Astrocyte (in vitro differentiated cells and primary cell): ENCODE results near the gene LRMDA. TPM values are rescaled to one million over a fixed set of nuclear protein-coding genes. Genes with fewer than 3 reads are reported as not detected.

Experiments used
- DNase-seq: peaks from one replicate; pipeline ENCODE4 v3.0.0-alpha.2; 2010; ENCODE audit warnings: low read depth
- FAIRE-seq: peaks from 2 replicates; lab custom pipeline; 2011; peaks lifted over from hg19 to GRCh38; lab: Jason Lieb, UNC
- H2AFZ ChIP-seq: 2 replicates; pipeline ENCODE4 v1.6.0; 2012; ENCODE audit warnings: low read depth, low read length, inconsistent platforms
- H3K27ac ChIP-seq: 2 replicates; pipeline ENCODE4 v1.5.1; 2011; ENCODE audit warnings: low read depth, low read length, inconsistent platforms
- H3K27me3 ChIP-seq: 2 replicates; pipeline ENCODE4 v1.6.0; 2011; ENCODE audit warnings: low read length, inconsistent platforms; ENCODE audit not compliant: insufficient read depth
- H3K36me3 ChIP-seq: 2 replicates; pipeline ENCODE4 v1.5.1; 2011; ENCODE audit warnings: low read length, inconsistent platforms; ENCODE audit not compliant: insufficient read depth
- H3K4me1 ChIP-seq: 2 replicates; pipeline ENCODE4 v1.5.1; 2011; ENCODE audit warnings: low read length, inconsistent platforms; ENCODE audit not compliant: insufficient read depth
- H3K4me2 ChIP-seq: 2 replicates; pipeline ENCODE4 v1.6.0; 2012; ENCODE audit warnings: low read length, inconsistent platforms
- H3K4me3 ChIP-seq: 2 replicates; pipeline ENCODE4 v1.5.1; 2011; ENCODE audit warnings: low read depth, mild to moderate bottlenecking, low read length, inconsistent platforms; ENCODE audit not compliant: insufficient read depth
- H3K79me2 ChIP-seq: 2 replicates; pipeline ENCODE4 v1.6.0; 2012; ENCODE audit warnings: mild to moderate bottlenecking, low read length, inconsistent platforms; ENCODE audit not compliant: insufficient read depth
- H3K9ac ChIP-seq: 2 replicates; pipeline ENCODE4 v1.6.0; 2012; ENCODE audit warnings: mild to moderate bottlenecking, low read length, inconsistent platforms
- H3K9me3 ChIP-seq: 2 replicates; pipeline ENCODE4 v1.5.1; 2012; ENCODE audit warnings: low read depth, mild to moderate bottlenecking, low read length, inconsistent platforms; ENCODE audit not compliant: insufficient read depth
- H4K20me1 ChIP-seq: 2 replicates; pipeline ENCODE4 v1.6.0; 2012; ENCODE audit warnings: low read length, inconsistent platforms; ENCODE audit not compliant: insufficient read depth
- H3K27ac Mint-ChIP-seq: one replicate; pipeline ENCODE4 v1.8.0; 2021; ENCODE audit warnings: mild to moderate bottlenecking, mixed read lengths; ENCODE audit not compliant: unreplicated experiment
- H3K27me3 Mint-ChIP-seq: one replicate; pipeline ENCODE4 v1.8.0; 2021; ENCODE audit warnings: low read depth, mixed read lengths; ENCODE audit not compliant: unreplicated experiment
- H3K36me3 Mint-ChIP-seq: one replicate; pipeline ENCODE4 v1.8.0; 2021; ENCODE audit warnings: low read depth, mixed read lengths; ENCODE audit not compliant: unreplicated experiment
- H3K4me1 Mint-ChIP-seq: one replicate; pipeline ENCODE4 v1.8.0; 2021; ENCODE audit warnings: low read depth, mixed read lengths; ENCODE audit not compliant: unreplicated experiment
- H3K4me3 Mint-ChIP-seq: one replicate; pipeline ENCODE4 v1.8.0; 2021; ENCODE audit warnings: mild to moderate bottlenecking, moderate library complexity, mixed read lengths; ENCODE audit not compliant: unreplicated experiment
- H3K9me3 Mint-ChIP-seq: one replicate; pipeline ENCODE4 v1.8.0; 2021; ENCODE audit warnings: mild to moderate bottlenecking, mixed read lengths; ENCODE audit not compliant: unreplicated experiment
- CTCF ChIP-seq: IDR thresholded peaks from 2 replicates; pipeline ENCODE4 v1.5.1; 2011; ENCODE audit warnings: low read depth, mild to moderate bottlenecking, inconsistent platforms, low read length, moderate library complexity; ENCODE audit not compliant: insufficient read depth
- EZH2 ChIP-seq: IDR thresholded peaks from 2 replicates; pipeline ENCODE4 v1.6.1; 2012; ENCODE audit warnings: mild to moderate bottlenecking, low read length, inconsistent platforms; ENCODE audit not compliant: insufficient read depth
- total RNA-seq: library from RNA; stranded (reverse); gene quantifications from 2 replicates; pipeline ENCODE4 v1.2.1, GENCODE V29; 2021

The LRMDA gene
- total RNA-seq, 1 donor from 2014 or later, result 2.7 TPM

- Histone ChIP-seq H2AFZ (no peak overlapping the region), H3K9me3 (no peaks in the 10 kb centered on the region), H3K4me3 (no peak overlapping the region), H3K27ac (no peak overlapping the region), H3K4me1 (peaks cover 14% of the 10 kb centered on the region), H4K20me1 (no peaks in the 10 kb centered on the region), H3K9ac (no peak overlapping the region), H3K27me3 (no peaks in the 10 kb centered on the region), H3K79me2 (no peaks in the 10 kb centered on the region), H3K4me2 (peak overlapping the region; percentile 45), H3K36me3 (no peaks in the 10 kb centered on the region)
- H3K9me3 Mint-ChIP-seq, result no peaks in the 10 kb centered on the region
- no peaks in the 10 kb centered on the region for H3K27me3 Mint-ChIP-seq
- peak overlapping the region; percentile 8 for H3K27ac Mint-ChIP-seq
- peaks cover 44% of the 10 kb centered on the region for H3K4me1 Mint-ChIP-seq
- TF ChIP-seq CTCF (no peak), EZH2 (no peak)
- no peaks in the 10 kb centered on the region for H3K36me3 Mint-ChIP-seq
- DNase-seq (peak; percentile 76), FAIRE-seq (no peak)
- no peak overlapping the region for H3K4me3 Mint-ChIP-seq
Observed at GRCh38 chr10:76302481-76302880, 871.1 kb downstream of the LRMDA start.

- Mint-ChIP-seq H3K9me3 (peaks cover 2% of the 10 kb centered on the region), H3K36me3 (no peaks in the 10 kb centered on the region), H3K4me3 (no peak overlapping the region), H3K27me3 (no peaks in the 10 kb centered on the region), H3K4me1 (peaks cover 46% of the 10 kb centered on the region), H3K27ac (peak overlapping the region; percentile 35)
- Histone ChIP-seq H3K36me3 (no peaks in the 10 kb centered on the region), H2AFZ (no peak overlapping the region), H3K4me3 (no peak overlapping the region), H4K20me1 (no peaks in the 10 kb centered on the region), H3K4me1 (peaks cover 14% of the 10 kb centered on the region), H3K9ac (no peak overlapping the region), H3K4me2 (peak overlapping the region; percentile 45), H3K79me2 (no peaks in the 10 kb centered on the region), H3K27me3 (no peaks in the 10 kb centered on the region), H3K9me3 (no peaks in the 10 kb centered on the region), H3K27ac (no peak overlapping the region)
- TF ChIP-seq CTCF (no peak), EZH2 (no peak)
- DNase-seq, result peak; percentile 81
- FAIRE-seq, result no peak
Observed at GRCh38 chr10:76302961-76303630, 871.7 kb downstream of the LRMDA start.

- no peaks in the 10 kb centered on the region for H4K20me1 ChIP-seq
- H3K4me1 ChIP-seq, result peaks cover 17% of the 10 kb centered on the region
- TF ChIP-seq EZH2 (no peak), CTCF (peak; percentile 58)
- H3K36me3 Mint-ChIP-seq, result no peaks in the 10 kb centered on the region
- no peaks in the 10 kb centered on the region for H3K9me3 ChIP-seq
- H3K79me2 ChIP-seq, result no peaks in the 10 kb centered on the region
- H3K4me3 Mint-ChIP-seq, result no peak overlapping the region
- peak overlapping the region; percentile 56 for H3K27ac Mint-ChIP-seq
- DNase-seq (peak; percentile 77), FAIRE-seq (peak; percentile 80)
- H2AFZ ChIP-seq, result peak overlapping the region; percentile 45
- peak overlapping the region; percentile 45 for H3K4me2 ChIP-seq
- H3K27ac ChIP-seq, result no peak overlapping the region
- no peak overlapping the region for H3K4me3 ChIP-seq
- peaks cover 47% of the 10 kb centered on the region for H3K4me1 Mint-ChIP-seq
- no peaks in the 10 kb centered on the region for H3K36me3 ChIP-seq
- H3K9ac ChIP-seq, result no peak overlapping the region
- H3K27me3 ChIP-seq, result no peaks in the 10 kb centered on the region
- no peaks in the 10 kb centered on the region for H3K27me3 Mint-ChIP-seq
- H3K9me3 Mint-ChIP-seq, result peaks cover 3% of the 10 kb centered on the region
Observed at GRCh38 chr10:76303682-76304316, 872.4 kb downstream of the LRMDA start.
